ENCODE data around the gene KCNH2. TPM values are rescaled to one million over a fixed set of nuclear protein-coding genes. Genes with fewer than 3 reads are reported as not detected.

KCNH2 gene
- total RNA-seq, 4 donors from 2014 or later = 0.15 to 1.1 (median 0.36) TPM

GRCh38 chr7:150963707-150964559 lies 14.2 kb downstream of the KCNH2 start:
- H3K4me3 ChIP-seq (ENCODE audit: low read depth, poor library complexity, severe bottlenecking) = no peak overlapping the region
- intact Hi-C loops (cut with DNase I; ENCODE audit: low total_unique reads) = no loop called here
- WGBS, 2 donors = 69 to 82% methylated on average over 16 to 17 of the region's 18 CpGs
- no peak for DNase-seq (ENCODE audit: low spot score in 2 of 2)
- TF ChIP-seq POLR2A (IDR thresholded peaks at IDR 0.05) = no peak
- no peak for TF ChIP-seq CTCF (IDR thresholded peaks at IDR 0.05)

GRCh38 chr7:150962553-150963399 lies 15.3 kb downstream of the KCNH2 start:
- DNase-seq (ENCODE audit: low spot score in 2 of 2) = no peak
- intact Hi-C loops (cut with DNase I; ENCODE audit: low total_unique reads) = no loop called here
- no peak overlapping the region for H3K4me3 ChIP-seq (ENCODE audit: low read depth, poor library complexity, severe bottlenecking)
- WGBS, 2 donors = 34 to 40% methylated on average over 23 of the region's 23 CpGs
- TF ChIP-seq CTCF (IDR thresholded peaks at IDR 0.05) (no peak), POLR2A (IDR thresholded peaks at IDR 0.05) (no peak)

GRCh38 chr7:150962290-150962552 lies 15.9 kb downstream of the KCNH2 start:
- TF ChIP-seq POLR2A (IDR thresholded peaks at IDR 0.05) (no peak), CTCF (IDR thresholded peaks at IDR 0.05) (no peak)
- WGBS, 2 donors = 56 to 61% methylated on average over 2 of the region's 2 CpGs
- intact Hi-C loops (cut with DNase I; ENCODE audit: low total_unique reads) = no loop called here
- no peak overlapping the region for H3K4me3 ChIP-seq (ENCODE audit: low read depth, poor library complexity, severe bottlenecking)
- no peak for DNase-seq (ENCODE audit: low spot score in 2 of 2)

- DNase-seq (ENCODE audit: low spot score in 2 of 2) = no peak
- WGBS, 2 donors = 68 to 88% methylated on average over 16 to 17 of the region's 17 CpGs
- intact Hi-C loops (cut with DNase I; ENCODE audit: low total_unique reads) = no loop called here
- no peak overlapping the region for H3K4me3 ChIP-seq (ENCODE audit: low read depth, poor library complexity, severe bottlenecking)
- TF ChIP-seq POLR2A (IDR thresholded peaks at IDR 0.05) (no peak), CTCF (IDR thresholded peaks at IDR 0.05) (no peak)
Observed at GRCh38 chr7:150961510-150962289, 16.4 kb downstream of the KCNH2 start.

- TF ChIP-seq CTCF (IDR thresholded peaks at IDR 0.05) = no peak
- TF ChIP-seq POLR2A (IDR thresholded peaks at IDR 0.05) = no peak
- WGBS, 2 donors = 56 to 65% methylated on average over 24 of the region's 24 CpGs
- intact Hi-C loops (cut with DNase I; ENCODE audit: low total_unique reads) = no loop called here
- no peak for DNase-seq (ENCODE audit: low spot score in 2 of 2)
- no peak overlapping the region for H3K4me3 ChIP-seq (ENCODE audit: low read depth, poor library complexity, severe bottlenecking)
Observed at GRCh38 chr7:150959739-150960734, 18.1 kb downstream of the KCNH2 start.

Data from lower leg skin (tissue), 4 donors.